Bronchus fibroblast of lung (primary cell): ENCODE results near the gene FLT3LG. TPM values are rescaled to one million over a fixed set of nuclear protein-coding genes. Genes with fewer than 3 reads are reported as not detected.

Experiments
- total RNA-seq: library from RNA; depleted of rRNA; stranded (reverse); fragments of >200 nt; gene quantifications from 2 replicates; pipeline ENCODE4 v1.2.3, GENCODE V29; 2015

The FLT3LG gene, protein sequence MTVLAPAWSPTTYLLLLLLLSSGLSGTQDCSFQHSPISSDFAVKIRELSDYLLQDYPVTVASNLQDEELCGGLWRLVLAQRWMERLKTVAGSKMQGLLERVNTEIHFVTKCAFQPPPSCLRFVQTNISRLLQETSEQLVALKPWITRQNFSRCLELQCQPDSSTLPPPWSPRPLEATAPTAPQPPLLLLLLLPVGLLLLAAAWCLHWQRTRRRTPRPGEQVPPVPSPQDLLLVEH
- 2.4 and 5.6 TPM in 2 replicates for total RNA-seq

DNA sequence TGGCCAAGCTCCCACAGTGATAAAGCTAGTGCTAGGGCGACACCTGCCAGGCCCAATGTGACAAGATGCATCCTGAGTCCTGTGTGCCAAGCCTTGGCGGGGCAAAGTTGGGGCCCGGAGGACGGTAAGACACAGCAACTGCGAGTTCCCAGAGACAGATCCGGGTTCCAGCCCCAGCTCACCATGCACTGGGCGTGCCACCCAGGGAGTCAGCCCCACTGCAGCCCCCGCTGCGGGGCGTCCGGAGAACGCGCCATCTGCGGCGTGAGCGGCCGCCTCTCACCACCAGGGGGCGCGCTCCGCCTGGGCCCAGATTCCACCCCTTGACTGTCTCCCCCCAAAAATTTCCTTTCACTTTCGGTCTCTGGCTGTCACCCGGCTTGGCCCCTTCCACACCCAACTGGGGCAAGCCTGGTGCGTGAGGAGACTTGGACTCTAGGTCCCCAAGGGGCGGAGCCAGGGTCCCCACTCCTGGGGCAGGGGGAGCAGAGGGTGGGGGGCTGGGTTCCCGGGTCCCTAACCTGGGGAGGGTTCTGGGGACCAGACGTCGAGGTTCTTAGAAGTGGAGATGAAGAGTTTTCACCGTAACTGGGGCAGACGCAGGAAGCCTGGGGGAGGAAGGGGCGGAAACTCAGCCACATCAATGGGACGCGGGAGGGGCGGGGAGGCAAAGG, at the start of gene FLT3LG:
Gene FLT3LG, plus strand, starts transcription at position 348 of the 674 bp plus-strand sequence. CDS start 425 bp downstream, outside the sequence.

DNA sequence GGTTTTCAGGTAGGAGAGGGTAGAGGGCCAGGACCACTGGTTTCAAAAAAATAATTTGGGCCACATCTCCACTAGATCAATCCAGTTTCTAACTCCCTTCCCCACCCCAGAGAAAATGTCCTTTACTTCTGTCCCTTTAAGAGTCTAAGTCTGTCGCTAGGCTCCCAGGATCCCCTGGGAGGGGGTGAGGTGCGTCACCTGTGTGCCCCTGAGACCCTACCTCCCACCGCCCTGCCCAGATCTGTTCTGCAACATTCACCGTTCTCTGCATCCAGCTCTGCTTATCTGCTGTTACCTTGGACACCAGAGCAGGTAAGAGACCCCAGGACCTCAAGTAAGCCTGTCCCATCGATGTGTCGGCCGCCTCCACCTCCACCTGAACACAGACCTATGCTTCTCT, 48.8 kb upstream of the FLT3LG start, which contains the start of gene GFY:
Gene GFY, plus strand, starts transcription at position 211 of the 400 bp plus-strand sequence. CDS start 1,043 bp downstream, outside the sequence.

DNA sequence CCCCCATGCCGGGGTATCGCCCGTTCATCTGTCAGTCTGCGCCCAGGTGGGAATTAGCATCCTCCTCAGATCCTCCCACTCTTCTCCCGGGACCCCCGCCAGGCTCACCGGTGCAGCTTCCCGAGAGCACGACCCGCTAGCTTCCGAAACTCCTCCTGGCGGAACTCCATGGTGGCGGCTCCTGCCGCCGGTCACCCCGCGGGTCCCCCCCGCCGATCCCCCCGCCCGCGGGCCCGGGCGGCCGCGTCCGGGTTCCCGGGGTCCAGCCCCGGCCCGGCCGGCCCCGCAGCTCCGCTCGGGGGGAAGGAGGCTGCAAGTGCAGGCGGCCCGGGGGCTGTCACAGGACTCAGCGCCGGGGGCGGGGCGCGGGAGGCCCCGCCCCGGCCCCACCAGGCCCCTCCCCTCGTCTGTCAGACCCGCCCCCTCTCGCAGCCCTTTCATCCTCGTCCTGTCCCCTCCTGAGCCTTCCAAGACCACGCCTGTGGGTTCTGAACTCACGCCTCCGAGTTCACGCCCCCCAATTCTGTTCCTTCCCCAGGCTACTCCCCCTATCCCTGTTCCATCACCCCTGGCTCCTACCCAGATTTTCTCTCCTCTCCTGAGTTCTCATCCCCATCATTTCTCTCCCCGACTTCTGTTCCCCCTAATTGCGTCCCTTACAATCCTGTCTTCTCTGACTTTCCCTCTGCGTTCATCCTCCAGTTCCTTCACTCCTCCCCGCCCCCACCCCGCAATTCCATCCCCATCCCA, 32.6 kb upstream of the FLT3LG start, which contains the start of gene SLC17A7:
Gene SLC17A7, minus strand, starts transcription at position 318 of the 750 bp plus-strand sequence. Its CDS starts 148 bp downstream, at position 170.

DNA sequence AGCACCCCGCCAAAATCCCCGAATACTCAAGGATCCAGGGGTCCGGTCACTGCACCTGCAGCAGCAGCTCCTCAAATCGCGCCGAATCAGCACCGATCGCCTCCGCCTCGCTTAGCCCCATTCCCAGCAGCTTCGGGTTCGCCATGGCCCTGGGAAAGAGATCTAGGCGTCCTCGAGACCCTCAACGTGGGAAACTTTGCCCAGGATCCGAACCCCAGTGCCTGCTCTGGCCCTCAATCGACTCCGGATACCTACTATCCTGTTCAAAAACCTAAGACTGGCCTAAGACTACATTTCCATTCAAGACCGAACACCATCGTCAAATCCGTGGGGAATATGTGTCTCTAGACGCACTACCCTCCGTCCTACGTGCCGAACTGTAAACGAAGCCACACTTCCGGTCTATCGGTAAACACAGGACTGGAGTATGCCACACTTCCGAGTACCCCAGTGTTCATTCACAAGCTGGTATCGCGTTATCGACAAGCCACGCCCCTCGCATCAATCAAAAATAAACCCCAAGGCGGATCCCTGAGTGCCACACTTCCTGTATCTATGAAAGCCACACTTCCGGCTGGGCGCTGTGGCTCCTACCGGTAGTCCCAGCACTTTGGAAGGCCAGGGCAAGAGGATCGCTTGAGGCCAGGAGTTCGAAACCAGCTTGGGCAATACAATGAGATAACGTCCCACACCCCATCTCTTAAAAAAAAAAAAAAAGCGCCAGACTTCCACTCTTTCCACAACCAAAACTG, 22.4 kb upstream of the FLT3LG start, which contains the start of gene PIH1D1:
Gene PIH1D1, minus strand, starts transcription at position 385 of the 752 bp plus-strand sequence. Its CDS starts 240 bp downstream, at position 145.

DNA sequence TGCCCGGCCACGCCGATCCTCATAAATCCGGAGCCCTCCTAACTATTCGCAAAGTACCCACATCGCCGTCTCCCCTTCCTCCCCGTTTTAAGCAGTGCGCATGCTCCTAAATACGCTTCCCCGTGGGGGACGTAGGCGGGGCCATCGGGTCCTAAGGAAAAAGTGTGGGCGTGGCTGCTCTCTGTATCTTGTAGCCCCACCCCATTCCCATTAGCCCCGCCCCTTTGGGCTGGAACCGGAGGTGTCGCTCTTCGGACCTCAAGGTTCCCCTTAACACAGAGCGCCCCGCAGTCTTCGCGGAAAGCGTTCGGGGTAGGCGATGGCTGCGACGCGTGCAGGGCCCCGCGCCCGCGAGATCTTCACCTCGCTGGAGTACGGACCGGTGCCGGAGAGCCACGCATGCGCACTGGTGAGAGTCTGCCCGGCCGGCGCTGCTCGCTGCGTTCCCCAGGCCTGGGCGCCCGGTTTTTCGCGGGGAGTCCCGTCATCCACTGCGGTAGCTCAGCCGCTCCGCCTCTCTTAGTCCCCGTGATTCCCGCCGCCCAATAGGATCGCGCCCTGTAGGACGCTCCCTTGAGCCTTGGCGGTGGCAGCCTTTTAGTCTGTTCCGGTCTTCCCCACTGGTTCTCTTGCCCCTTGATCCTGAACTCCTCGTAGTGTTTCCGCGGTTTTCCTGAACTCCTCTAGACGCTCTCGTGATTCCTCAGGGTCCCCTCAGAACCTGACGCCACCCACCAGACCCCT, 20.8 kb upstream of the FLT3LG start, which contains the start of gene ALDH16A1:
Gene ALDH16A1, plus strand, starts transcription at position 213 of the 744 bp plus-strand sequence. Its CDS starts 107 bp downstream, at position 320.

DNA sequence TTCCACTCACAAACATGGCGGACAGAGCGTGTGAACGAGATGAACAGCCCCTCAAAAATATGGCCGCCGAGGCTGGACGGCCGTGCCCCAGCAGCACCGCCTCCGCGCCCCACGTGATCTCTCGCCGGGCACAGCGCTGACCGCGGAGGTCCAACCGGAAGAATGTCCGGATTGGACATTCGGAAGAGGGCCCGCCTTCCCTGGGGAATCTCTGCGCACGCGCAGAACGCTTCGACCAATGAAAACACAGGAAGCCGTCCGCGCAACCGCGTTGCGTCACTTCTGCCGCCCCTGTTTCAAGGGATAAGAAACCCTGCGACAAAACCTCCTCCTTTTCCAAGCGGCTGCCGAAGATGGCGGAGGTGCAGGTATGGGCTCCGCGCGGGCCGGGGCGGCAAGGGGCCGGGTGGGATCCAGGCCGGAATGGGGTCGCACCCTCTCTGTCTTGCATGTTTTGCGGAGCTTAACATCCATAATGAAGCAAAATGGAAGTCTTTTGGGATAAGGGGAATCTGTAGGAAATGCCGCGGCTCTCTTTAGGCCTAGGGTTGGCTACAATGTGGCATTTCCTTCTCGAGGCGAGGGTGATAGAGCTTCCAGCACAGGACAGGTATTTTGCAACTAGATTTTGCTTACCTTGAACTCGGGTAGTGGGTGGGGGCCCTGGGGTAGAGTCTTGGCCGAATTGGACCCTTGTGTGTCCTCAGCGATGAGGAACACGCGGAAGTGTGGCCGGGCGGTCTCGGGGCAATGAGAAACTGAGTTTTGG, 13.4 kb downstream of the FLT3LG start, which contains the start of gene RPL13A:
Gene RPL13A, plus strand, starts transcription at position 332 of the 769 bp plus-strand sequence. Its CDS starts 22 bp downstream, at position 354.

Other genes starting within 250 kb of the FLT3LG start
- gene SLC6A16, start 149.0 kb upstream of the FLT3LG start, total RNA-seq, result 0.59 TPM in 1 of 2 replicates, not detected in the other
- gene CD37, start 138.8 kb upstream of the FLT3LG start, total RNA-seq, result not detected in 2 replicates
- gene TEAD2, start 111.8 kb upstream of the FLT3LG start, total RNA-seq, result 47.9 and 49.4 TPM in 2 replicates
- gene DKKL1, start 110.3 kb upstream of the FLT3LG start, total RNA-seq, result 1.3 and 2.2 TPM in 2 replicates
- not detected in 2 replicates for gene KASH5, start 86.0 kb upstream of the FLT3LG start, total RNA-seq
- not detected in 2 replicates for gene PTH2, start 50.8 kb upstream of the FLT3LG start, total RNA-seq
- not detected in 2 replicates for gene GFY, start 48.8 kb upstream of the FLT3LG start, total RNA-seq
- gene SLC17A7, start 32.7 kb upstream of the FLT3LG start, total RNA-seq, result not detected in 2 replicates
- gene PIH1D1, start 22.4 kb upstream of the FLT3LG start, total RNA-seq, result 103 TPM in 2 replicates
- 34.3 and 37.2 TPM in 2 replicates for gene ALDH16A1, start 21.0 kb upstream of the FLT3LG start, total RNA-seq
- gene RPL13A, start 13.4 kb downstream of the FLT3LG start, total RNA-seq, result 3,580 and 3,841 TPM in 2 replicates
- 3,922 and 4,879 TPM in 2 replicates for gene RPS11, start 22.2 kb downstream of the FLT3LG start, total RNA-seq
- 38.0 and 39.7 TPM in 2 replicates for gene FCGRT, start 38.4 kb downstream of the FLT3LG start, total RNA-seq
- gene RCN3, start 53.8 kb downstream of the FLT3LG start, total RNA-seq, result 191 and 235 TPM in 2 replicates
- gene NOSIP, start 106.3 kb downstream of the FLT3LG start, total RNA-seq, result 90.1 and 98.2 TPM in 2 replicates
- 0.30 and 0.84 TPM in 2 replicates for gene PRRG2, start 107.1 kb downstream of the FLT3LG start, total RNA-seq
- 4.9 and 6.2 TPM in 2 replicates for gene PRR12, start 117.0 kb downstream of the FLT3LG start, total RNA-seq
- 64.7 and 94.1 TPM in 2 replicates for gene RRAS, start 165.9 kb downstream of the FLT3LG start, total RNA-seq
- 28.4 and 28.6 TPM in 2 replicates for gene SCAF1, start 168.0 kb downstream of the FLT3LG start, total RNA-seq
- 94.8 and 99.3 TPM in 2 replicates for gene IRF3, start 191.6 kb downstream of the FLT3LG start, total RNA-seq
- 35.8 and 37.2 TPM in 2 replicates for gene BCL2L12, start 191.7 kb downstream of the FLT3LG start, total RNA-seq
- gene PRMT1, start 203.1 kb downstream of the FLT3LG start, total RNA-seq, result 389 and 416 TPM in 2 replicates
- 0.67 and 0.74 TPM in 2 replicates for gene ADM5, start 215.4 kb downstream of the FLT3LG start, total RNA-seq
- 17.7 and 19.3 TPM in 2 replicates for gene CPT1C, start 216.9 kb downstream of the FLT3LG start, total RNA-seq